T47D (cell line): Measurements from ENCODE around the gene PPARGC1A.
A peak's percentile ranks its signal among the peaks of the same experiment; 100 is the strongest.

Experiments used
- DNase-seq, 2 experiments: peaks; one replicate each; pipeline versions ENCODE4 v3.0.0 to v3.0.0-alpha.2; 2011 to 2012; ENCODE audit warnings: low read depth in 1 of 2, low spot score in 1 of 2
- JUND ChIP-seq: IDR thresholded peaks from 2 replicates; pipeline ENCODE4 v1.6.1; 2012; ENCODE audit warnings: low read depth
- in situ Hi-C: cut with HindIII; loops from 2 replicates; pipeline ENCODE4 v1.10.0; 2016; ENCODE audit warnings: low sequenced_read_pairs, low pct_unique_long_range_greater_than_20kb

PPARGC1A gene

GRCh38 chr4:23884741-23885140 is 5.1 kb downstream of the PPARGC1A start:
- in situ Hi-C loops, result no loop called here
- no peak for TF ChIP-seq JUND
- no peak for DNase-seq

GRCh38 chr4:23884261-23884660 is 5.6 kb downstream of the PPARGC1A start:
- in situ Hi-C loops, result no loop called here
- no peak for DNase-seq
- no peak for TF ChIP-seq JUND

GRCh38 chr4:23882976-23883531 is 6.8 kb downstream of the PPARGC1A start:
- in situ Hi-C loops, result no loop called here
- no peak for TF ChIP-seq JUND

GRCh38 chr4:23881674-23882337 is 8.0 kb downstream of the PPARGC1A start:
- peak in 1 of 2 experiments; percentile 40 for DNase-seq
- no peak for TF ChIP-seq JUND
- in situ Hi-C loops, result no loop called here

More at GRCh38 chr4:23882976-23883531, 6.8 kb downstream of the PPARGC1A start:
- DNase-seq, result no peak

- no peak for TF ChIP-seq JUND
- peak in 1 of 2 experiments; percentile 43 for DNase-seq
- in situ Hi-C loops, result no loop called here
Measured at GRCh38 chr4:23881052-23881501, 8.8 kb downstream of the PPARGC1A start.

- no peak for DNase-seq
- no peak for TF ChIP-seq JUND
- in situ Hi-C loops, result no loop called here
Measured at GRCh38 chr4:23878912-23879732, 10.7 kb downstream of the PPARGC1A start.

GRCh38 chr4:23878246-23878891 is 11.5 kb downstream of the PPARGC1A start:
- TF ChIP-seq JUND, result no peak
- DNase-seq, result no peak
- in situ Hi-C loops, result no loop called here

GRCh38 chr4:23877758-23878229 is 12.1 kb downstream of the PPARGC1A start:
- in situ Hi-C loops, result no loop called here
- no peak for DNase-seq

GRCh38 chr4:23876418-23877089 is 13.3 kb downstream of the PPARGC1A start:
- in situ Hi-C loops, result no loop called here
- DNase-seq, result no peak
- TF ChIP-seq JUND, result no peak

More at GRCh38 chr4:23877758-23878229, 12.1 kb downstream of the PPARGC1A start:
- TF ChIP-seq JUND, result no peak

- in situ Hi-C loops, result no loop called here
- no peak for DNase-seq
- TF ChIP-seq JUND, result no peak
Measured at GRCh38 chr4:23875317-23875716, 14.5 kb downstream of the PPARGC1A start.

GRCh38 chr4:23874536-23874901 is 15.3 kb downstream of the PPARGC1A start:
- no peak for DNase-seq
- TF ChIP-seq JUND, result no peak
- in situ Hi-C loops, result no loop called here
